Activated T-helper 17 cell treated with anti-CD3 and anti-CD28 coated beads, Interleukin-2, amount 50 U/mL, for 72 hours (primary cell): ENCODE data around the gene BIVM. TPM values are rescaled to one million over a fixed set of nuclear protein-coding genes. Genes with fewer than 3 reads are reported as not detected.

Source experiments
- ATAC-seq: fragments of 150-1000 bp; cut with Tn5 transposase; replicated peaks from 2 replicates; pipeline ENCODE4 v1.10.0; 2021; ENCODE audit warnings: mild to moderate bottlenecking, moderate library complexity
- H3K27ac Mint-ChIP-seq: one replicate; pipeline ENCODE4 v1.8.0; 2022; ENCODE audit warnings: mixed read lengths
- H3K27me3 Mint-ChIP-seq: one replicate; pipeline ENCODE4 v1.8.0; 2022; ENCODE audit warnings: mixed read lengths
- H3K36me3 Mint-ChIP-seq: one replicate; pipeline ENCODE4 v1.8.0; 2022; ENCODE audit warnings: low read depth, mild to moderate bottlenecking, mixed read lengths
- H3K4me1 Mint-ChIP-seq: one replicate; pipeline ENCODE4 v1.8.0; 2022; ENCODE audit warnings: mixed read lengths
- H3K4me3 Mint-ChIP-seq: one replicate; pipeline ENCODE4 v1.8.0; 2022; ENCODE audit warnings: mild to moderate bottlenecking, mixed read lengths
- H3K9me3 Mint-ChIP-seq: one replicate; pipeline ENCODE4 v1.8.0; 2022; ENCODE audit warnings: mixed read lengths
- total RNA-seq, 2 donors: library from RNA; stranded (reverse); gene quantifications; one replicate each; pipeline ENCODE4 v1.2.3, GENCODE V29; 2022

BIVM gene
- total RNA-seq, 2 donors from 2014 or later = 10.1 to 19.5 TPM

- no peaks in the 10 kb centered on the region for H3K27me3 Mint-ChIP-seq
- ATAC-seq = no peak
- H3K4me3 Mint-ChIP-seq = no peak overlapping the region
- no peaks in the 10 kb centered on the region for H3K9me3 Mint-ChIP-seq
- peaks cover 20% of the 10 kb centered on the region for H3K36me3 Mint-ChIP-seq
- H3K27ac Mint-ChIP-seq = no peak overlapping the region
- no peaks in the 10 kb centered on the region for H3K4me1 Mint-ChIP-seq
These were observed 8.8 kb downstream of the BIVM start for GRCh38 chr13:102807699-102808098.

GRCh38 chr13:102812611-102813287 lies 13.8 kb downstream of the BIVM start:
- Mint-ChIP-seq H3K27ac (no peak overlapping the region), H3K27me3 (no peaks in the 10 kb centered on the region)
- ATAC-seq = no peak

GRCh38 chr13:102814025-102814607 lies 15.2 kb downstream of the BIVM start:
- ATAC-seq = no peak
- no peaks in the 10 kb centered on the region for H3K9me3 Mint-ChIP-seq

More at GRCh38 chr13:102812611-102813287, 13.8 kb downstream of the BIVM start:
- no peaks in the 10 kb centered on the region for H3K9me3 Mint-ChIP-seq
- H3K4me3 Mint-ChIP-seq = no peak overlapping the region
- peaks cover 39% of the 10 kb centered on the region for H3K36me3 Mint-ChIP-seq
- H3K4me1 Mint-ChIP-seq = peaks cover 6% of the 10 kb centered on the region

GRCh38 chr13:102814793-102815192 lies 15.9 kb downstream of the BIVM start:
- peaks cover 50% of the 10 kb centered on the region for H3K36me3 Mint-ChIP-seq
- ATAC-seq = no peak
- no peaks in the 10 kb centered on the region for H3K27me3 Mint-ChIP-seq
- H3K4me1 Mint-ChIP-seq = peaks cover 6% of the 10 kb centered on the region
- no peaks in the 10 kb centered on the region for H3K9me3 Mint-ChIP-seq
- H3K4me3 Mint-ChIP-seq = no peak overlapping the region
- H3K27ac Mint-ChIP-seq = no peak overlapping the region

More at GRCh38 chr13:102814025-102814607, 15.2 kb downstream of the BIVM start:
- Mint-ChIP-seq H3K27me3 (no peaks in the 10 kb centered on the region), H3K4me3 (no peak overlapping the region), H3K27ac (no peak overlapping the region), H3K36me3 (peaks cover 43% of the 10 kb centered on the region), H3K4me1 (peaks cover 6% of the 10 kb centered on the region)

- no peaks in the 10 kb centered on the region for H3K9me3 Mint-ChIP-seq
- H3K36me3 Mint-ChIP-seq = peaks cover 59% of the 10 kb centered on the region
- H3K27ac Mint-ChIP-seq = no peak overlapping the region
- H3K4me3 Mint-ChIP-seq = no peak overlapping the region
- H3K4me1 Mint-ChIP-seq = peaks cover 6% of the 10 kb centered on the region
- ATAC-seq = no peak
- H3K27me3 Mint-ChIP-seq = no peaks in the 10 kb centered on the region
These were observed 16.9 kb downstream of the BIVM start for GRCh38 chr13:102815788-102816187.

- no peaks in the 10 kb centered on the region for H3K27me3 Mint-ChIP-seq
- no peak overlapping the region for H3K4me3 Mint-ChIP-seq
- ATAC-seq = no peak
- H3K9me3 Mint-ChIP-seq = no peaks in the 10 kb centered on the region
- no peak overlapping the region for H3K27ac Mint-ChIP-seq
- peaks cover 6% of the 10 kb centered on the region for H3K4me1 Mint-ChIP-seq
- peaks cover 53% of the 10 kb centered on the region for H3K36me3 Mint-ChIP-seq
These were observed 17.8 kb downstream of the BIVM start for GRCh38 chr13:102816708-102817107.

- ATAC-seq = no peak
- Mint-ChIP-seq H3K4me3 (no peak overlapping the region), H3K4me1 (peaks cover 6% of the 10 kb centered on the region), H3K27ac (no peak overlapping the region), H3K36me3 (peaks cover 53% of the 10 kb centered on the region), H3K9me3 (no peaks in the 10 kb centered on the region), H3K27me3 (no peaks in the 10 kb centered on the region)
These were observed 18.3 kb downstream of the BIVM start for GRCh38 chr13:102817241-102817640.

- H3K4me3 Mint-ChIP-seq = no peak overlapping the region
- H3K27ac Mint-ChIP-seq = no peak overlapping the region
- H3K9me3 Mint-ChIP-seq = no peaks in the 10 kb centered on the region
- peaks cover 6% of the 10 kb centered on the region for H3K4me1 Mint-ChIP-seq
- no peaks in the 10 kb centered on the region for H3K27me3 Mint-ChIP-seq
- peaks cover 60% of the 10 kb centered on the region for H3K36me3 Mint-ChIP-seq
- no peak for ATAC-seq
These were observed 19.0 kb downstream of the BIVM start for GRCh38 chr13:102817907-102818306.

GRCh38 chr13:102825400-102825799 lies 26.5 kb downstream of the BIVM start:
- Mint-ChIP-seq H3K36me3 (peaks cover 39% of the 10 kb centered on the region), H3K4me3 (no peak overlapping the region), H3K27ac (no peak overlapping the region), H3K9me3 (no peaks in the 10 kb centered on the region), H3K27me3 (no peaks in the 10 kb centered on the region), H3K4me1 (no peaks in the 10 kb centered on the region)
- ATAC-seq = no peak

- no peaks in the 10 kb centered on the region for H3K27me3 Mint-ChIP-seq
- no peaks in the 10 kb centered on the region for H3K9me3 Mint-ChIP-seq
- no peak overlapping the region for H3K4me3 Mint-ChIP-seq
- H3K27ac Mint-ChIP-seq = no peak overlapping the region
- peaks cover 35% of the 10 kb centered on the region for H3K36me3 Mint-ChIP-seq
- H3K4me1 Mint-ChIP-seq = no peaks in the 10 kb centered on the region
- no peak for ATAC-seq
These were observed 27.2 kb downstream of the BIVM start for GRCh38 chr13:102825921-102826706.

GRCh38 chr13:102830646-102831045 lies 31.7 kb downstream of the BIVM start:
- no peak for ATAC-seq
- Mint-ChIP-seq H3K4me3 (no peak overlapping the region), H3K27me3 (no peaks in the 10 kb centered on the region), H3K9me3 (no peaks in the 10 kb centered on the region), H3K36me3 (peaks cover 22% of the 10 kb centered on the region), H3K4me1 (no peaks in the 10 kb centered on the region), H3K27ac (no peak overlapping the region)

GRCh38 chr13:102836471-102836870 lies 37.6 kb downstream of the BIVM start:
- Mint-ChIP-seq H3K27me3 (no peaks in the 10 kb centered on the region), H3K36me3 (peaks cover 24% of the 10 kb centered on the region), H3K4me1 (no peaks in the 10 kb centered on the region), H3K4me3 (no peak overlapping the region), H3K9me3 (no peaks in the 10 kb centered on the region), H3K27ac (no peak overlapping the region)
- no peak for ATAC-seq

GRCh38 chr13:102838273-102838672 lies 39.4 kb downstream of the BIVM start:
- no peak for ATAC-seq
- no peaks in the 10 kb centered on the region for H3K27me3 Mint-ChIP-seq
- no peak overlapping the region for H3K27ac Mint-ChIP-seq
- no peaks in the 10 kb centered on the region for H3K4me1 Mint-ChIP-seq
- no peak overlapping the region for H3K4me3 Mint-ChIP-seq
- H3K9me3 Mint-ChIP-seq = no peaks in the 10 kb centered on the region
- peaks cover 24% of the 10 kb centered on the region for H3K36me3 Mint-ChIP-seq

GRCh38 chr13:102838982-102839381 lies 40.1 kb downstream of the BIVM start:
- H3K27me3 Mint-ChIP-seq = no peaks in the 10 kb centered on the region
- no peaks in the 10 kb centered on the region for H3K9me3 Mint-ChIP-seq
- H3K4me1 Mint-ChIP-seq = no peaks in the 10 kb centered on the region
- H3K4me3 Mint-ChIP-seq = no peak overlapping the region
- ATAC-seq = no peak
- no peak overlapping the region for H3K27ac Mint-ChIP-seq
- H3K36me3 Mint-ChIP-seq = peaks cover 24% of the 10 kb centered on the region

GRCh38 chr13:102839462-102839861 lies 40.5 kb downstream of the BIVM start:
- Mint-ChIP-seq H3K36me3 (peaks cover 21% of the 10 kb centered on the region), H3K27me3 (no peaks in the 10 kb centered on the region), H3K27ac (no peak overlapping the region), H3K4me1 (peaks cover under 1% of the 10 kb centered on the region), H3K4me3 (no peak overlapping the region), H3K9me3 (no peaks in the 10 kb centered on the region)
- no peak for ATAC-seq
